Heart left ventricle (tissue), 16 donors: ENCODE measurements around the gene MAPK7. TPM values are rescaled to one million over a fixed set of nuclear protein-coding genes. Genes with fewer than 3 reads are reported as not detected.
A peak's percentile ranks its signal among the peaks of the same experiment; 100 is the strongest.

Experiments
- ATAC-seq, 4 donors: fragments of 200-7000 bp; cut with Tn5 transposase; one replicate each; pipeline ENCODE4 v1.9.1; 2020 to 2022; ENCODE audit warnings: moderate library complexity in 4 of 4, mild to moderate bottlenecking in 3 of 4, moderate number of reproducible peaks in 1 of 4
- DNase-seq, 5 donors: peaks; one replicate each; pipeline ENCODE4 v3.0.0-alpha.2; 2020
- H3K27ac ChIP-seq, 12 donors: fragments of 200-600 bp; sonication (generic) in 4 of 12; one replicate each; pipeline versions ENCODE4 v1.5.0 to v1.8.0; 2016 to 2022; ENCODE audit warnings: mild to moderate bottlenecking in 2 of 12
- H3K27me3 ChIP-seq, 9 donors: fragments of 200-600 bp; sonication (generic) in 2 of 9; one replicate each; pipeline versions ENCODE4 v1.5.1 to v1.8.0; 2016 to 2022; ENCODE audit warnings: mild to moderate bottlenecking in 3 of 9
- H3K36me3 ChIP-seq, 9 donors: fragments of 200-600 bp; sonication (generic) in 2 of 9; one replicate each; pipeline versions ENCODE4 v1.5.0 to v1.8.0; 2018 to 2022; ENCODE audit warnings: mild to moderate bottlenecking in 2 of 9
- H3K4me1 ChIP-seq, 12 donors: fragments of 200-600 bp; sonication (generic) in 4 of 12; one replicate each; pipeline versions ENCODE4 v1.5.0 to v1.8.0; 2016 to 2022; ENCODE audit warnings: mild to moderate bottlenecking in 3 of 12
- H3K4me3 ChIP-seq, 12 donors: fragments of 200-600 bp; sonication (generic) in 4 of 12; one replicate each; pipeline versions ENCODE4 v1.5.0 to v1.8.0; 2017 to 2022; ENCODE audit warnings: mild to moderate bottlenecking in 9 of 12, moderate library complexity in 4 of 12
- H3K9me3 ChIP-seq, 12 donors: fragments of 200-600 bp; sonication (generic) in 4 of 12; one replicate each; pipeline versions ENCODE4 v1.5.0 to v1.8.0; 2016 to 2022; ENCODE audit warnings: mild to moderate bottlenecking in 1 of 12
- POLR2A ChIP-seq, 2 donors: fragments of 450-650 bp; IDR thresholded peaks; one replicate each; pipeline ENCODE4 v1.6.1; 2017; ENCODE audit warnings: antibody characterized with exemption in 2 of 2, mild to moderate bottlenecking in 2 of 2, moderate library complexity in 2 of 2
- WGBS, 4 donors: extraction: QIAGEN DNeasy Blood & Tissue Kit in 2 of 4; methylation state at CpG; one replicate each; pipeline versions ENCODE4 v1.1.5 to v1.1.7; 2013 to 2018; 5-methylcytosine and 5-hydroxymethylcytosine counted together
- intact Hi-C, 10 donors: fragments of 100-400 bp; cut with DNase I; formaldehyde crosslinking; loops; one replicate each; pipeline versions ENCODE4 v1.11.1 to v1.14.2; 2022
- polyA plus RNA-seq, 2 donors: library from polyadenylated mRNA; stranded (reverse); fragments of 200-250 nt; gene quantifications; one replicate each; pipeline ENCODE4 v1.2.3, GENCODE V29; 2013
- total RNA-seq, 9 donors: library from RNA; depleted of rRNA in 2 of 9; stranded (reverse); fragments of >200 nt in 2 of 9; fragmentation: NEBNext Ultra II Directional in 3 of 9; extraction: Animal tissue kit (Norgen Biotek cat#: 25700) in 3 of 9; gene quantifications; one replicate each; pipeline versions ENCODE4 v1.1.0 to v1.2.4, GENCODE V29; 2016 to 2023
- TF ChIP-seq, protein P1 (sequence below), 12 donors: fragments of 200-600 bp; sonication (generic) in 4 of 12; IDR thresholded peaks; one replicate each; pipeline versions ENCODE4 v1.5.0 to v1.8.0; 2018 to 2022; ENCODE audit warnings: antibody characterized with exemption in 12 of 12, mild to moderate bottlenecking in 5 of 12
- donor health status: ischemic (EF 13 %, LVEDD 7.1; RV severe dilation, severe dysfunction).
- donor health status: healthy with polysubstance abuse.
- donor health status: DM: no; HTN: yes; CAD: no.
- donor health status: DM: no; HTN: no; CAD: no.
- donor health status: ischemic (EF 25% LVEDD 6.9; RV normal size, moderate dysfunction).
- donor health status: ischemic (EF 25% LVEDD 5.7; RV mildly dilated, moderate dysfunction).
- donor health status: healthy.
- donor health status: DM: yes; HTN: yes; CAD: no.
- donor health status: ischemic (EF 35%, LVEDD 5.7; RV mildly dilated, moderate dysfunction).
- donor health status: nonischemic (EF 11% LVEDD 7.7; RV severe dilation, severe dysfunction).
- donor health status: DM: yes; HTN: yes; CAD: no.
- donor health status: PGD.
- donor health status: ischemic (EF 29% LVEDD 5.4; RV normal size, mild dysfunction).
- donor health status: nonischemic (EF 23%, LVEDD 6.1; RV moderate dilation, normal function).

The MAPK7 gene
- total and polyA plus RNA-seq, 11 donors: 5.7 to 25.4 (median 12.1) TPM

- H3K4me3 ChIP-seq: no peak overlapping the region
- ATAC-seq: no peak
- H3K36me3 ChIP-seq: peaks cover 0 to 65% (median 53%) of the 10 kb centered on the region in 9 donors
- no peak for TF ChIP-seq POLR2A (IDR thresholded peaks at IDR 0.05)
- TF ChIP-seq, protein P1, sequence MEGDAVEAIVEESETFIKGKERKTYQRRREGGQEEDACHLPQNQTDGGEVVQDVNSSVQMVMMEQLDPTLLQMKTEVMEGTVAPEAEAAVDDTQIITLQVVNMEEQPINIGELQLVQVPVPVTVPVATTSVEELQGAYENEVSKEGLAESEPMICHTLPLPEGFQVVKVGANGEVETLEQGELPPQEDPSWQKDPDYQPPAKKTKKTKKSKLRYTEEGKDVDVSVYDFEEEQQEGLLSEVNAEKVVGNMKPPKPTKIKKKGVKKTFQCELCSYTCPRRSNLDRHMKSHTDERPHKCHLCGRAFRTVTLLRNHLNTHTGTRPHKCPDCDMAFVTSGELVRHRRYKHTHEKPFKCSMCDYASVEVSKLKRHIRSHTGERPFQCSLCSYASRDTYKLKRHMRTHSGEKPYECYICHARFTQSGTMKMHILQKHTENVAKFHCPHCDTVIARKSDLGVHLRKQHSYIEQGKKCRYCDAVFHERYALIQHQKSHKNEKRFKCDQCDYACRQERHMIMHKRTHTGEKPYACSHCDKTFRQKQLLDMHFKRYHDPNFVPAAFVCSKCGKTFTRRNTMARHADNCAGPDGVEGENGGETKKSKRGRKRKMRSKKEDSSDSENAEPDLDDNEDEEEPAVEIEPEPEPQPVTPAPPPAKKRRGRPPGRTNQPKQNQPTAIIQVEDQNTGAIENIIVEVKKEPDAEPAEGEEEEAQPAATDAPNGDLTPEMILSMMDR (IDR thresholded peaks at IDR 0.05): no peak
- H3K4me1 ChIP-seq: peaks cover 5 to 68% (median 43%) of the 10 kb centered on the region in 12 donors
- WGBS, 4 donors: 85 to 88% (median 86%) methylated on average over 10 to 13 of the region's 13 CpGs
- no peaks in the 10 kb centered on the region for H3K27me3 ChIP-seq
- intact Hi-C loops: no loop called here
- peak in 1 of 5 donors; percentile 15 for DNase-seq
- peak overlapping the region in 1 of 12 donors; percentile 89 for H3K27ac ChIP-seq
- H3K9me3 ChIP-seq: no peaks in the 10 kb centered on the region
These were observed 4.5 kb downstream of the MAPK7 start for GRCh38 chr17:19382531-19383444.

- TF ChIP-seq, protein P1 (IDR thresholded peaks at IDR 0.05): no peak
- no peak for TF ChIP-seq POLR2A (IDR thresholded peaks at IDR 0.05)
- intact Hi-C loops: no loop called here
- Histone ChIP-seq H3K27me3 (no peaks in the 10 kb centered on the region), H3K36me3 (peaks cover 0 to 65% (median 53%) of the 10 kb centered on the region in 9 donors), H3K27ac (peak overlapping the region in 11 of 12 donors; percentile 45 to 96 (median 84)), H3K4me3 (no peak overlapping the region), H3K4me1 (peaks cover 3 to 77% (median 52%) of the 10 kb centered on the region in 12 donors), H3K9me3 (no peaks in the 10 kb centered on the region)
- ATAC-seq (no peak), DNase-seq (peak in 2 of 5 donors; percentile 56 to 63)
- WGBS, 4 donors: 69 to 90% (median 71%) methylated on average over 6 of the region's 6 CpGs
These were observed 5.6 kb downstream of the MAPK7 start for GRCh38 chr17:19383681-19384470.

DNA sequence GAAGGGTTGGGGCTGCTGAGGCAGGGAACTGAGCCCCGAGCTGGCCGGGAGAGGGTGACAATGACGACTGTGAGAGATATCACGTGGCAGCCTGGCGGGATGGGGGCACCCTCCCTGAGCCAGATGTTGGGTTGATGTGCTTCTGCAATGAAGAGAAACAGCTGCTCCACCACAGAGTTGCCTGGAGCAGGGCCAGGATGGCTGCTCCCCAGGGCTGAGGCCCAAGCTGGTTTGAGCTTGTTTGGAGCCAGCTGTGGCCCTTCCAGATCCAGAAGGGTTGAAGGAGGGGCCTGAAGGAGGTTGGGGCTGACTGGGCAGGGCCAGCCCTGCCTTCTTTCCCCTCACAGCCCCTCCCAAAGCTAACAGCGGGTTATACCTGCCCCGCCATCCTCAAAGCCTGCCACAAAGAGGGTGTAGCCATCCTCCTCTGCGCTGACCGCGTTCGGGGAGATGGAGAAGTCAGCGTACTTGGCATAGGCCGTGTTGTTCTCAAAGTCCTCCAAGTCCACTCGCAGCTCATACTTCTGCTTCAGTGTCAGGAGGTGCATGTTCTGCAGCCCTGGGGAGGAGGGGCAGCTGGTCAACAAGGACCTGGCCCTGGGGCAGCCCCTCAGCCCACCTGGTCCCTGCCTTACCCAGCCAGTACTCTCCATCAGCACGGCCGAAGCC is 6.6 kb downstream of the MAPK7 start:
- WGBS, 4 donors: 35 to 58% (median 44%) methylated on average over 11 to 16 of the region's 16 CpGs

More for the DNA sequence above, 6.6 kb downstream of the MAPK7 start:
- Histone ChIP-seq H3K27ac (peak overlapping the region; percentile 42 to 96 (median 84)), H3K9me3 (no peaks in the 10 kb centered on the region), H3K4me1 (peaks cover 0 to 76% (median 47%) of the 10 kb centered on the region in 12 donors), H3K36me3 (peaks cover 0 to 58% (median 48%) of the 10 kb centered on the region in 9 donors), H3K4me3 (peak overlapping the region in 6 of 12 donors; percentile 9 to 58 (median 36)), H3K27me3 (no peaks in the 10 kb centered on the region)
- peak; percentile 78 to 94 (median 87) for DNase-seq
- intact Hi-C loops: no loop called here
- ATAC-seq: peak; percentile 48 to 74 (median 66)
- TF ChIP-seq, protein P1 (IDR thresholded peaks at IDR 0.05): no peak
- TF ChIP-seq POLR2A (IDR thresholded peaks at IDR 0.05): no peak
